ENCODE measurements around the gene ERBB3.
"Not testable (repeated sequence)": the region's sequence is repeated elsewhere in the genome, so short reads cannot be mapped to it uniquely, and the experiment has no call there.

Gene ERBB3

GRCh38 chr12:56079723-56080555, at the start of gene ERBB3:
Gene ERBB3, plus strand, starts transcription at chr12:56080165. Its CDS starts 136 bp downstream, at chr12:56080301.
- DNase-seq: peak; percentile 85

- DNase-seq: no peak
Measured at GRCh38 chr12:56031987-56032386, 48.0 kb upstream of the ERBB3 start.

- DNase-seq: no peak
Measured at GRCh38 chr12:56034586-56035332, 45.2 kb upstream of the ERBB3 start.

- DNase-seq: no peak
Measured at GRCh38 chr12:56037161-56037560, 42.8 kb upstream of the ERBB3 start.

DNA sequence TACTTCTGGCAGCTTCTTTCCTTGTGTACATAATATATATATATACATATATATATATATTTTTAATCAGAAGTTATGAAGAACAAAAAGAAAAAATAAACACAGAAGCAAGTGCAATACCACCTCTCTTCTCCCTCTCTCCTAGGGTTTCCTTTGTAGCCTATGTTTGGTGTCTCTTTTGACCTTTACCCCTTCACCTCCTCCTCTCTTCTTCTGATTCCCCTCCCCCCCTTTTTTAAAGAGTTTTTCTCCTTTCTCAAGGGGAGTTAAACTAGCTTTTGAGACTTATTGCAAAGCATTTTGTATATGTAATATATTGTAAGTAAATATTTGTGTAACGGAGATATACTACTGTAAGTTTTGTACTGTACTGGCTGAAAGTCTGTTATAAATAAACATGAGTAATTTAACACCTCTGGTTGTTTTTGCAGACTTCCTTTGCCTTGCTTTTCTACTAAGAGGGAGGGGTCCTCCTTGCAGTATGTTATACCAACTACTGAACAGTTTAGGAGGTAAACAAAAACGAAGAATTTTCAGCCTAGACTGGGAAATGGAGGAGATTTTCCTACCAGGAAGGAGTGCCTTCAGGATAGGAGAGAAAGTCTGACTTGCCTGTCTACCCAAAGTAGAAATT, 41.8 kb upstream of the ERBB3 start:
- DNase-seq: no peak

DNA sequence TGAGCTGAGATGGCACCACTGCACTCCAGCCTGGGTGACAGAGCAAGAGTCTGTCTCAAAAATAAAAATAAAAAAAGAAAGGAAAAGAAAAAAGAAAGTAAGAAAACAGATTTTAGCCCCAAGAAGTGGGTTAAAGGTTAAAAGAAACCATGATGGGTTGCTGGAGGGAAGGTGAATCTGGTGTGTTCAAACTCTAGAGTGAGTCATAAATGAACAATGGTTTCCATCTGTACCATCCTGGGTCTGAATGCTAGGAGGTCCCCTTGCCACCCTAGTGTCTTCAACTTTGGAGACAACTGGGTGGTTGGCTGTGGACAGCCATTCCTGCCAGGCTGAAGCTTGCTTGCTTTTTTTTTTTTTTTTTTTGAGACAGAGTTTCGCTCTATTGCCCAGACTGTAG, 39.8 kb upstream of the ERBB3 start:
- DNase-seq: no peak

DNA sequence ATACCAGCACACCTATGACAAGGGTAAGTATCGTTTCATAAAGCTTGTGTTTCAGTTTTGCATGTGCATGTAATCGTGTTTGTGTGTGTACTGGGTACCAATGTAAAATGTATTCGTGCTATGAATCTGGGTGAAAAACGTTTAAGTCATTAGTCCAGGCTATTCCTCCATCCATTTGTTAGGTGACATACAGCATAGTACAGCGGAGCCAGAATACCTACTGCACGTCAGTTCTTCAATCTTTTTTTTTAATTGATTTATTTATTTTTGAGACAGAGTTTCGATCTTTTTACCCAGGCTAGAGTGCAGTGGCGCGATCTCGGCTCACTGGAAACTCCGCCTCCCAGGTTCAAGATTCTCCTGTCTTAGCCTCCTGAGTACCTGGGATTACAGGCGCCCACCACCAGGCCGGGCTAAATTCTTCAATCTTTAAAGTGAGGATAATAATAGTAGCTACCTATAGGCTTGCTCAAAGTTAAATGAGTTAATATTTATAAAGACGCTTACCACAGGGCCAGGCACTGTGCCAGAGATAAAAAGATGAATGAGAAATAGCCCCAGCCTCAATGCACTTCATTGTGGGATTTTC, 38.9 kb upstream of the ERBB3 start:
- DNase-seq: no peak

GRCh38 chr12:56041552-56042429, 38.2 kb upstream of the ERBB3 start, which contains the start of gene RPS26:
Gene RPS26, plus strand, starts transcription at chr12:56041918. Its CDS starts 249 bp downstream, at chr12:56042167.
- DNase-seq: peak; percentile 99

- not testable (repeated sequence) for DNase-seq
Measured at GRCh38 chr12:56042430-56042813, 37.5 kb upstream of the ERBB3 start.

GRCh38 chr12:56042843-56043242, 37.1 kb upstream of the ERBB3 start:
- DNase-seq: no peak

DNA sequence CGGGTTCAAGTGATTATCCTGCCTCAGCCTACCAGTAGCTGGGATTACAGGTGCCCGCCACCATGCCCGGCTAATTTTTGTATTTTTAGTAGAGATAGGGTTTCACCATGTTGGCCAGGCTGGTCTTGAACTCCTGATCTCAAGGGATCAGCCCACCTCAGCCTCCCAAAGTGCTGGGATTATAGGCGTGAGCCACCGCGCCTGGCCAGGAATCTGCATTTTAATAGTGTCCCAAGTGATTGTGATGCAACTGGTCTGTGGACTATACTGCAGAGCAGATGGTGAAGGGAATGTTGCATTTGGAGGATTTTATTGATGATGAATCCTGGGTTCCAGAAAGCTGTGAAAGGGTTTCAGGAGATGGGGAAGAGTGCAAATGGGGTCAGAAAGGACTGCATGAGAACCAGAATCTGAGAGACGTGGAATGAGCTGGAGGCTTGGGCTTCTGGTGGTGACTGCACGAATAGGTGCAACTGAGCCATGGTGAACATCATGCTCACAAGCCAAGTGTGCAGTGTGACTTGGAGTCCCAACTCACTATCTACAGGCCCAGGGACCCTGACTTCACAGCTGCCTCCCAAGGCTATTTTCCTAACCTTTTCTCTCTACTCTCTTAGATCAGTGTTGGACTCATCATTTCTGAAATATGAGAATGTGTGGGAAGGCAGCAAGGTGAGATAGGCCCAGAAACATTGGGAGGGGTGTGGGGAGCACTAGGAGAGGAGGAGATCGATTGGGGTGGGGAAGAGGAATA, 33.8 kb upstream of the ERBB3 start:
- no peak for DNase-seq

DNA sequence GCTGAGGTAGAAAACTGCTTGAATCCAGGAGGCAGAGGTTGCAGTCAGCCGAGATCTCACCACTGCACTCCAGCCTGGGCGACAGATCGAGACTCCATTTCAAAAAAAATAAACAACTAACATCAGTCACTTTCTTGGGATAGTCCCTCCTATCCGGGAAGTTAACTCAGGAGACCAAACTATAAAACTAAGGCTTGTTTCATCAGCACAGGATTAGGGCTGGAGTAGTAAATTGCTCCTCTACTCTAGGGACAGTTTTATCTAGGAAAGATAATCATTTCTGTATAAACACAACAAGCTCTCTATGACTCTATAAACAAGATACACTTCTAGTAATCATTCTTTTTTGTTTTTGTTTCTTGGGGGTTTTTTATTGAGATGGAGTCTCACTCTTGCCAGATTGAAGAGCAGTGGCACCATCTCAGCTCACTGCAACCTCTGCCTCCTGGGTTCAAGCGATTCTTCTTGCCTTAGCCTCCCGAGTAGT, 26.5 kb upstream of the ERBB3 start:
- no peak for DNase-seq

DNA sequence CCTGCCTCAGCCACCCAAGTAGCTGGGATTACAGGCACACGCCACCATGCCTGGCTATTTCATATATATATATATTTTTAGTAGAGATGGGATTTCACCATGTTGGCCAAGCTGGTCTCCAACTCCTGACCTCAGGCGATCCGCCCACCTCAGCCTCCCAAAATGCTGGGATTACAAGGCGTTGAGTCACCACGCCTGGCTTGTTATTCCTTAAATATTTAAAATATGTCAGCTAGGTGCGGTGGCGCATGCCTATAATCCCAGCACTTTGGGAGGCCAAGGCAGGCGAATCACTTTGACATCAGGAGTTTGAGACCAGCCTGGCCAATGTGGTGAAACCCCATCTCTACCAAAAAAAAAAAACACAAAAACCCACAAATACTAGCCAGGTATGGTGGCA, 20.0 kb upstream of the ERBB3 start:
- DNase-seq: not testable (repeated sequence)

- no peak for DNase-seq
Measured at GRCh38 chr12:56061982-56062381, 18.0 kb upstream of the ERBB3 start.

- no peak for DNase-seq
Measured at GRCh38 chr12:56062996-56063395, 17.0 kb upstream of the ERBB3 start.

GRCh38 chr12:56071648-56072047, 8.3 kb upstream of the ERBB3 start:
- no peak for DNase-seq

DNA sequence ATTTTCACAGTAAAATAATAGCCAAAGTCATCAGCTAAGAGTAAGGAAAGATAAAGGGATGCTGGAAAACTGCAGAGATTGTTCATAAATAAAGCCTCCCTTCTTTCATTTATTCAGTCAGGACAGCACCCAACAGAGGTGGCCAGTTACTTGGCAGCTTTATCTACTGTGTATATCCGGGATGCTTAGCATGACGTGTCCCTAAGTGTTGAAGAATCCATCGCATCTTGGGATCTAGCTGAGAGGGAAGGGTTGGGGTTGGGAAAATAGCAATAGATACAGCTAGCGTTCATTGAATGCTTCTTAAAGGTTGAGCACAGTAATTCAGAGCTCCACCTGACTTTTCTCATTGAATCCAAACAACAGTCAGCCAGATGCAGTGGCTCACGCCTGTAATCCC, 5.6 kb upstream of the ERBB3 start:
- no peak for DNase-seq

GRCh38 chr12:56077966-56078365, 2.0 kb upstream of the ERBB3 start:
- DNase-seq: not testable (repeated sequence)

DNA sequence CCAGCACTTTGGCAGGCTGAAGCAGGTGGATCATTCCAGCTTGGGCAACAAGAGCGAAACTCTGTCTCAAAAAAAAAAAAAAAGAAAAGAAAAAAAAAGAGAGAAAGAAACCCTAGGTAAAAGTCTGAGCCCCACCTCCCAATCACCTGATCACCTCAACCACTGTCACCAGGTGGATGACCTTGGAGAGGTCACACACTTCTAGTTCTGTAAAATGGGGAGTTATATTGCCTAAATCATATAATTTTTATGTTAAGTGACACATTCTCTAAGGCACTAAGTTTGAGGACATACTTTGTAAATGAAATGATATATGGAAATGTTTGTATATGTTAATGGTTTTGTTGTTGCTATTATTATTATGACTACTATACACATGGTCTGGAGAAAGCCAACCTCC, 1.5 kb upstream of the ERBB3 start:
- DNase-seq: no peak

DNA sequence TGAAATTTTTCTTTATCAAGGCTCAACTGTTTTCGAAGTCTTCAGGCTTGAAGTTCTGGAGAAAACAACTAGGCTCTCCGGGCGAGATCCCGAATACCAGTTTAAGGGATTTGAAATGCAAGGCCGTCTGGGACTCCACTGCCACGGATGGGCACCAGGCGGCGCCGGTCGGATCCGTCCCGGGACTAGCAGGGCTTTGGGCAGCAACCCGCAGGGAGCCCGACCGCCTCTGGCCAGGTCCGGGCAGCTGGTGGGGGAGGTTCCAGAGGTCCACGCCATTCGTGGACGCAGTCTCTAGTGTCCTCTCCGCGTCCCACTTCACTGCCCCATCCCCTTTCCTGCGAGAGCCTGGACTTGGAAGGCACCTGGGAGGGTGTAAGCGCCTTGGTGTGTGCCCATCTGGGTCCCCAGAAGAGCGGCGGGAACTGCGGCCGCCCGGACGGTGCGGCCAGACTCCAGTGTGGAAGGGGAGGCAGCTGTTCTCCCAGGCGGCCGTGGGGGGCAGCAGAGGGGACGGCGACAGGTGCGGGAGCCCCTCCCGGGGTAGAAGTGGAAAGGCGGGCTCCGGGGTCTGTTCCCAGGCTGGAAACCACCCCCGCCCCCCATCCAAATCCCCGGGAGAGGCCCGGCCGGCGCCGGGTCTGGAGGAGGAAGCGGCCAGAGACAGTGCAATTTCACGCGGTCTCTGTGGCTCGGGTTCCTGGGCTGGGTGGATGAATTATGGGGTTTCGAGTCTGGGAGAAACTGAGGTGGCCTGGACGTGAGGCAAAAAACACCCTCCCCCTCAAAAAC, 838 bp upstream of the ERBB3 start:
- DNase-seq: peak; percentile 87

Data from eye (tissue), 1 donor.